A673 (cell line): Measurements from ENCODE around the gene JMJD6. TPM values are rescaled to one million over a fixed set of nuclear protein-coding genes. Genes with fewer than 3 reads are reported as not detected.
"Not testable (repeated sequence)": the region's sequence is repeated elsewhere in the genome, so short reads cannot be mapped to it uniquely, and the experiment has no call there.

Experiments
- BruUV-seq: library from RNA; stranded (reverse); fragments of 400-500 nt; replicated peaks from 2 replicates; lab custom pipeline; 2021; lab: Mats Ljungman, UMichigan
- CTCF ChIA-PET: fragments of 300-600 bp; sonication (Branson Sonifier 250); formaldehyde crosslinking; loops from one replicate; lab custom pipeline; 2022; ENCODE audit warnings: antibody characterized with exemption; lab: Charles Lee
- POLR2A ChIA-PET: fragments of 300-600 bp; sonication (Branson Sonifier 250); formaldehyde crosslinking; loops from one replicate; lab custom pipeline; 2022; ENCODE audit warnings: antibody characterized with exemption; ENCODE audit not compliant: low non-redundant PET; lab: Charles Lee
- DNase-seq: peaks from one replicate; pipeline ENCODE4 v3.0.0-alpha.2; 2015; ENCODE audit warnings: low spot score
- H3K27ac ChIP-seq: fragments of 200-600 bp; sonication (generic); 2 replicates; pipeline ENCODE4 v1.5.1; 2016; ENCODE audit warnings: mixed run types, low read depth, mild to moderate bottlenecking, mixed read lengths, antibody characterized with exemption, low read length; ENCODE audit not compliant: poor library complexity, severe bottlenecking
- H3K27me3 ChIP-seq: fragments of 200-600 bp; sonication (generic); replicated peaks from 2 replicates; pipeline ENCODE4 v1.6.1; 2017; ENCODE audit warnings: mixed run types, low read depth, mild to moderate bottlenecking, mixed read lengths, antibody characterized with exemption, low read length; ENCODE audit not compliant: insufficient read depth, poor library complexity
- H3K36me3 ChIP-seq: fragments of 200-600 bp; sonication (generic); 2 replicates; pipeline ENCODE4 v1.6.1; 2016; ENCODE audit warnings: mixed run types, mild to moderate bottlenecking, mixed read lengths, antibody characterized with exemption, low read length; ENCODE audit not compliant: insufficient read depth, poor library complexity, severe bottlenecking
- H3K4me1 ChIP-seq: fragments of 200-600 bp; sonication (generic); 2 replicates; pipeline ENCODE4 v1.6.1; 2017; ENCODE audit warnings: mixed run types, mild to moderate bottlenecking, mixed read lengths, antibody characterized with exemption, low read length; ENCODE audit not compliant: insufficient read depth, poor library complexity, severe bottlenecking
- H3K4me3 ChIP-seq: fragments of 200-600 bp; sonication (generic); 2 replicates; pipeline ENCODE4 v1.5.1; 2016; ENCODE audit warnings: low read depth, mixed run types, mild to moderate bottlenecking, mixed read lengths, low read length; ENCODE audit not compliant: poor library complexity, severe bottlenecking
- H3K9me3 ChIP-seq: fragments of 200-600 bp; sonication (generic); 2 replicates; pipeline ENCODE4 v1.6.1; 2016; ENCODE audit warnings: mixed run types, low read depth, mild to moderate bottlenecking, mixed read lengths, antibody characterized with exemption, low read length; ENCODE audit not compliant: poor library complexity, severe bottlenecking
- EZH2 ChIP-seq: fragments of 200-600 bp; sonication (generic); IDR thresholded peaks from 2 replicates; pipeline ENCODE4 v1.6.1; 2017; ENCODE audit warnings: borderline replicate concordance, low read depth, mild to moderate bottlenecking, mixed read lengths, antibody characterized with exemption, low read length; ENCODE audit not compliant: poor library complexity, severe bottlenecking
- intact Hi-C: fragments of 100-400 bp; cut with micrococcal nuclease; formaldehyde crosslinking; loops from one replicate; pipeline ENCODE4 v1.10.0; 2022; ENCODE audit not compliant: unreplicated experiment
- total RNA-seq: library from RNA; stranded (reverse); gene quantifications from 2 replicates; pipeline ENCODE4 v1.2.3, GENCODE V29; 2021
- TF ChIP-seq, protein P1 (sequence below): fragments of 300-800, 200-600 bp; sonication (generic); conservative IDR thresholded peaks from 2 replicates; pipeline ENCODE4 v1.5.1; 2017; ENCODE audit warnings: low read depth, mild to moderate bottlenecking, antibody characterized with exemption, low read length, moderate library complexity, mixed read lengths

Gene JMJD6
- total RNA-seq, 1 experiment from 2014 or later: 77.6 TPM

DNA sequence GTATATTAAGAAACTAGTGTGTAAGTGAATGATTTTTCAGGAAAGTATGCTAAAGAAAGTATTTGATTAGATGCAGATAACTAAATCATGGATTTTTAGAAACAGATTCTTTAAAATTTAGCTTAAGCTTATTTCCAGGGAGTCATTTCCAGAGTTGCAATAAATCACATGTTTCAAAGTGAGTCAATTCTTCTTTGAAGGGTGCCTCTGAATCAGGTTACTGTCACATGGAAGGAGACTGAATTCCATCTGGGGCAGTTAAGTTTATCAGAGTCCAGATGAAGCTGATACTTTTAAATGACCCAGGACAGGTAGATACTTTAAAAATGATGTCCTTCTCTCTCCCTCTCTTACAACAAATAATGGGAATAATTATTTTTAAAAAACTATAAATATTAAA lies 16.6 kb upstream of the JMJD6 start:
- no peaks in the 10 kb centered on the region for H3K27me3 ChIP-seq
- H3K4me3 ChIP-seq: no peak overlapping the region
- POLR2A ChIA-PET: no interaction called here
- no peaks in the 10 kb centered on the region for H3K9me3 ChIP-seq
- peaks cover 30% of the 10 kb centered on the region for H3K36me3 ChIP-seq
- no peak for DNase-seq
- CTCF ChIA-PET: no interaction called here
- intact Hi-C loops: no loop called here
- H3K4me1 ChIP-seq: peaks cover 10% of the 10 kb centered on the region
- no peak overlapping the region for H3K27ac ChIP-seq
- TF ChIP-seq, protein P1, sequence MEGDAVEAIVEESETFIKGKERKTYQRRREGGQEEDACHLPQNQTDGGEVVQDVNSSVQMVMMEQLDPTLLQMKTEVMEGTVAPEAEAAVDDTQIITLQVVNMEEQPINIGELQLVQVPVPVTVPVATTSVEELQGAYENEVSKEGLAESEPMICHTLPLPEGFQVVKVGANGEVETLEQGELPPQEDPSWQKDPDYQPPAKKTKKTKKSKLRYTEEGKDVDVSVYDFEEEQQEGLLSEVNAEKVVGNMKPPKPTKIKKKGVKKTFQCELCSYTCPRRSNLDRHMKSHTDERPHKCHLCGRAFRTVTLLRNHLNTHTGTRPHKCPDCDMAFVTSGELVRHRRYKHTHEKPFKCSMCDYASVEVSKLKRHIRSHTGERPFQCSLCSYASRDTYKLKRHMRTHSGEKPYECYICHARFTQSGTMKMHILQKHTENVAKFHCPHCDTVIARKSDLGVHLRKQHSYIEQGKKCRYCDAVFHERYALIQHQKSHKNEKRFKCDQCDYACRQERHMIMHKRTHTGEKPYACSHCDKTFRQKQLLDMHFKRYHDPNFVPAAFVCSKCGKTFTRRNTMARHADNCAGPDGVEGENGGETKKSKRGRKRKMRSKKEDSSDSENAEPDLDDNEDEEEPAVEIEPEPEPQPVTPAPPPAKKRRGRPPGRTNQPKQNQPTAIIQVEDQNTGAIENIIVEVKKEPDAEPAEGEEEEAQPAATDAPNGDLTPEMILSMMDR: no peak
- no peak for TF ChIP-seq EZH2
- no TSS peak for BruUV-seq

DNA sequence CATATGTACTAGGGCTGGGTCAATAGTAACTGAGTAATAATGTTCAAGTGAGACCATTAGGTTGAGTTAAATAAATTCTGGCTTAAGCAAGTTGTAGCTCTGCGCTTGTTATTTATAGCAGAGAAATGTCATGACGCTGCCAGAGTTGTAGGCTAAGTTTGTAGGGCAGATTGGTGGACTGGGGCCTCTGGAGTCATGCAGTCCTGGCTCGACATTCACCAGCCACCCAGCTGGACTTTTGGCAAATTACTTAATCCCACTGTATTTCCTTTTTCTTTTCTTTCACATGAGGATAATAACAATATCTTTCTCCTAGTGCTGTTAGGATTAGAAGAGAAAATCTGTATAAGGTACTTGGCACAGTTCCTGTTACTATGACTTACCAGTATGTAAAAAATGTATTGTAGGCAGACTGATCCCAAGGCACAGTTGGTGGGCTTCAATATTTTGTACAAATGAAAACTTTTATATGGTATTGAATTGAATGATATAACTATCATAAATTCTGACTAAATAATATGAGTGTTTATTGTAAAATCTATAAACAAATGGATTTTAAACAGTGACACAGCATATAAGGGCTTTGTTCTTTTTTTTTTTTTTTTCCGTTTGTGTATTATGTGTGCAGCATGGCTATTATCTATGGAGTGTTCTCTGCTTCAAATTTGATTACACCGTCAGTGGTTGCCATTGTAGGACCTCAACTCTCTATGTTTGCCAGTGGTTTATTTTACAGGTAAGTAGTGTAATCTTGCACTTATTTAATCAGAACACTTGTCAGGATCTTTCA lies 14.1 kb upstream of the JMJD6 start:
- CTCF ChIA-PET: no interaction called here

GRCh38 chr17:76739568-76740115 lies 13.2 kb upstream of the JMJD6 start:
- H3K4me3 ChIP-seq: peak overlapping the region; percentile 77
- intact Hi-C loops: loop anchor here (2.0 kb wide), 1 partner anchor 51 kb away; no protein-coding TSS in a partner anchor
- not testable (repeated sequence) for BruUV-seq, H3K9me3 ChIP-seq, H3K27me3 ChIP-seq, DNase-seq
- CTCF ChIA-PET: interaction anchor here (0.6 kb wide), 1 partner anchor 66 kb away, joined by 3 read pairs; no protein-coding TSS in a partner anchor
- POLR2A ChIA-PET: interaction anchor here (0.5 kb wide), 1 partner anchor 1334 kb away, joined by 6 read pairs; the partner anchor contains the start of gene GRB2
- peaks cover 10% of the 10 kb centered on the region for H3K4me1 ChIP-seq
- H3K36me3 ChIP-seq: peaks cover 28% of the 10 kb centered on the region
- H3K27ac ChIP-seq: peak overlapping the region; percentile 100

More for the DNA sequence above, 14.1 kb upstream of the JMJD6 start:
- peaks cover 28% of the 10 kb centered on the region for H3K36me3 ChIP-seq
- H3K27me3 ChIP-seq: no peaks in the 10 kb centered on the region
- peak overlapping the region; percentile 65 for H3K27ac ChIP-seq
- peak overlapping the region; percentile 7 for H3K4me3 ChIP-seq
- peaks cover 10% of the 10 kb centered on the region for H3K4me1 ChIP-seq
- intact Hi-C loops: no loop called here
- DNase-seq: no peak
- POLR2A ChIA-PET: interaction anchor here (0.5 kb wide), 1 partner anchor 1335 kb away, joined by 6 read pairs; the partner anchor contains the start of gene GRB2
- no TSS peak for BruUV-seq
- H3K9me3 ChIP-seq: no peaks in the 10 kb centered on the region
- TF ChIP-seq EZH2: no peak
- TF ChIP-seq, protein P1: no peak
